HTERT RPE-1 (cell line): ENCODE measurements around the gene PGF.

Experiments
- in situ Hi-C: fragments of 300-500 bp; cut with MboI; formaldehyde crosslinking; loops from 4 replicates; pipeline ENCODE4 v1.14.3; 2020; ENCODE audit warnings: low sequenced_read_pairs

Gene PGF

DNA sequence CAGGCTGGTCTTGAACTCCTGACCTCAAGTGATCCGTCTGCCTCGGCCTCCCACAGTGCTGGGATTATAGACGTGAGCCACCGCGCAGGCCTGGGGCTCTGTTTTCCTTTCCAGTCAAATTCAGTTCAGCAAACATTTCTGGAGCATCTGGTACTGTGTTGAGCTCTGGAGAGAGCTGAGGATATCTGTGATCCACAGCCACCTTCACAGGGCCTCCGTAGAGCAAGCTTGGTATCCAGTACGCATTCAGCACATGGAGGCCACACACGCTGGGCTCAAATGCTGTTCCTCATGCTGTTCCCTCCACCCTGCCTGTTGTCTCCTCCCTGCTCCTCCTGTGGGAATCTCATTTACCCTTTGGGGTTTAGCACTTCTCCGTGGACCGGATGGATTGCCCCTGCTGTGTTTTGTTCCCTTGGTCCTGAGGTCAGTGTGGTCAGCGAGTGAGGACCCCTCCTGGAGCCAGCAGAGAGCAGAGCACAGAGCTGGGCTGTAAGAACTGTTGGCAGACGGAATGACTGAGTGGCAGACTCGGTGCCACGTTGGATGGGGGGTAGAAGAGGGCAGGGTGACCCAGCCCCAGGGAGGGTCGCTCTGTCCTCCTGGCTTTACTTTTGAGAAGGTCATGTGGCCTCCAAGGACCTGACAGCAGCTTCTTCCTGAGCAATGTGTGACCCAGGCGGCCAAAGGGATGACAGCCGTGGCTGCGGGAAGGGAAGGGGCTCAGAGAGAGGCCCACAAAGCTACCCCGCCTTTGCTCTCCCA lies 33.2 kb downstream of the PGF start:
- in situ Hi-C loops = no loop called here

GRCh38 chr14:74921053-74921620 lies 34.3 kb downstream of the PGF start:
- in situ Hi-C loops = no loop called here

- in situ Hi-C loops = no loop called here
Measured at GRCh38 chr14:74920281-74920680, 35.1 kb downstream of the PGF start.

- in situ Hi-C loops = no loop called here
Measured at GRCh38 chr14:74919421-74920165, 35.8 kb downstream of the PGF start.

GRCh38 chr14:74918380-74918779 lies 37.0 kb downstream of the PGF start:
- in situ Hi-C loops = no loop called here

GRCh38 chr14:74917646-74918081 lies 37.7 kb downstream of the PGF start:
- in situ Hi-C loops = no loop called here

DNA sequence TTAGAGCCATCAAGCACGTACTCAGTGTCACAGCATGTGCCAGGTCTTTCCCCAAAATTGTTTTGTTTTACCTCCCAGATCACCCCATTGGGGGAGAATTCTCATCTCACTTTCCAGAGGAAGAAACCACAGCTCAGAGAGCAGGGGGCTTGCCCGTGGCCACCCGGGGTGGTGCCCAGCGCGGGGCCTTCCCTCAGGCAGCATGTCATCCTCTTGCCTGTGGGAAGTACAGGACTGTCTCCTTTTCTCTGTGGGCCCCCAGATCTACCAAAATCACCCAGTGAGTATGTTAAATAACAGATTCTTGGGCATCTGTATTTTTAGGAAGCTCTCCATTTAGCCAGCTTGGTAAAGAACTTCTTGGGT lies 38.2 kb downstream of the PGF start:
- in situ Hi-C loops = no loop called here

- in situ Hi-C loops = no loop called here
Measured at GRCh38 chr14:74915826-74916225, 39.6 kb downstream of the PGF start.

GRCh38 chr14:74915426-74915825 lies 40.0 kb downstream of the PGF start:
- in situ Hi-C loops = no loop called here

GRCh38 chr14:74913986-74914573 lies 41.3 kb downstream of the PGF start:
- in situ Hi-C loops = no loop called here

DNA sequence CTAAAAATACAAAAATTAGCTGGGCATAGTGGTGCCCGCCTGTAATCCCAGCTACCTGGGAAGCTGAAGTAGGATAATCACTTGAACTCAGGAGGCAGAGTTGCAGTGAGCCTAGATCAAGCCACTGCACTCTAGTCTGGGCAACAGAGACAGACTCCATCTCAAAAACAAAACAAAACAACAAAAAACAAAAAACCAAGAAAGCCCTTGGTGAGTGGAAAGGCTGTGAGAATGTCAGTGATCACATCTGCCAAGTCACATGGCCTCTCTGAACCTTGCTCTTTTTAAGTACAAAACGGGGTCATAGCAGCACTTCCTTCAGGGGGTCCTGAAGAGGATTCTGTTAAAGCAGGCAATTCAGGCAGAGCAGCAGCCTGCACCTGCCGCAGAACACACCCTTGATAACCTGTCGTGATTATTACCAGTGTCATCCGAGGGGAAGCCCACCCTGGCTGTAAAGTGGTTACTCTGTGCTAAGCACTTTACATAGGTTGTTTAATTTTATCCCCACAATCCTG lies 41.9 kb downstream of the PGF start:
- in situ Hi-C loops = no loop called here

DNA sequence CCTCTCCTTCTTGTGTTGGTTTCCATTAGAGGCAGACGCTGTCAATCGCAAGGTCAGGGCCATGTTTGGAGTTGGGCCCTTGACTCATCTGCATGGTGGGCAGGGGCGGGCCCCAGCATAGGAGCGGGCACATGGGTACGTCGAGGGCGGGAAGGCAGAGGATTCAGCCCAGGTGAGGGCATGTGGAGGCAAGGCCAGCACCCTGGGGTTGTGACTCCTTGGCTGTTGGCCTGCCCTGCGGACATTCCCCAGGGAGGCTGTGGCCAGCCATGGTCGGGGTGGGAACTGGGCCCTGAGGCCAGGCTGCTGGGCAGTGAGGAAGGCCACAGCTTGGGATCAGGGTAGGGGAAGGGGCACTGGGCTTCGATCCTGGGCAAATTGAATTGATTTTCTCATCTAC lies 42.6 kb downstream of the PGF start:
- in situ Hi-C loops = no loop called here

GRCh38 chr14:74912111-74912510 lies 43.3 kb downstream of the PGF start:
- in situ Hi-C loops = no loop called here

GRCh38 chr14:74911704-74912103 lies 43.7 kb downstream of the PGF start:
- in situ Hi-C loops = no loop called here

- in situ Hi-C loops = no loop called here
Measured at GRCh38 chr14:74911221-74911620, 44.2 kb downstream of the PGF start.

GRCh38 chr14:74910556-74910955 lies 44.8 kb downstream of the PGF start:
- in situ Hi-C loops = no loop called here

GRCh38 chr14:74909911-74910310 lies 45.5 kb downstream of the PGF start:
- in situ Hi-C loops = no loop called here

GRCh38 chr14:74909501-74909900 lies 45.9 kb downstream of the PGF start:
- in situ Hi-C loops = no loop called here

DNA sequence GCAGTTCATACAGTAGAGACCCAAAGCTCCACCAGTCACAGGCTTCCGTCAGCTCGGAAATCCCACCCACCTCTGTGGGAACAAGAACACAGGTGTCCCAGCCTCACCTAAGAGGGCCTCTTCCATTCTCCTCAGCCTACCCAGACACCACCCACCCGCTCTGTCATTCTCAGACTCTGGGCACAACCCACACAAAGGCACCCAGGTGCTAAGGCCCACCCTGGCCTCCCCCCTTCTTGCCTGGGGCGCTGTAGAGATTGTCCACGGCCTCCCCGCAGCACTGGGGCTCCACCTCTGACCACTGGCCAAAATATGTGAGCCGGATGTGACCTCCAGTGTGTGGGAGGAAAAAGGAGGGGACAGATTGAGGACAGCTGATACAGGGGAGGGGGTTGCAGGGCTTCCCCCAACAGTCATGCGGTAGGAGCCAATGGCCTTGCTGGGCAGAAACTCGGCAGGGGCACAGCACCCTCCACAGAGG lies 46.5 kb downstream of the PGF start:
- in situ Hi-C loops = no loop called here

DNA sequence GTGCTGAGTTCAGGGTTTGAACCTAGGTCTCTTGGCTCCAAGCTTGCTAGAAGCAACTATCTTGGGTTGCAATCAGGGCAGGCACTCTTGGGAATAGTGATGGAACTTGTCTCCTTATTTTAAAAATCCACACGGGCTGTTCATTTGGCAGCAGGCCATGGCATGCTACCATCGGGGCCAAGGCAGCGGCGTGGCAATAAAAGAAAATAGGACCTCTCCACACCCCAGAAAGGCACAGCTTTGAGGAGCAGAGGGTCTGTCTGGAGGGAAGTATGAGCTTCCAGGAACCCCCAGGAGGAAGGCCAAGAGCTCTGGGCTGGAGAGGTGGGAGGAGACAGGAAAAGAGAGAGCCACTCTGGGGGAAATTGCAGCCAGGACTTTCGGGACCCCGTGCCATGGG lies 47.7 kb downstream of the PGF start:
- in situ Hi-C loops = no loop called here

- in situ Hi-C loops = no loop called here
Measured at GRCh38 chr14:74906925-74907521, 48.4 kb downstream of the PGF start.
